Fibroblast of lung (primary cell): Measurements from ENCODE around the gene RXRA. TPM values are rescaled to one million over a fixed set of nuclear protein-coding genes. Genes with fewer than 3 reads are reported as not detected.
A peak's percentile ranks its signal among the peaks of the same experiment; 100 is the strongest.

ENCODE experiments used
- DNase-seq, 2 donors: peaks; one replicate each; pipeline versions ENCODE4 v3.0.0 to v3.0.0-alpha.2; 2010; ENCODE audit warnings: low read depth in 2 of 2
- H2AFZ ChIP-seq: 2 replicates; pipeline ENCODE4 v1.5.1; 2012; ENCODE audit warnings: low read length, control low read depth, inconsistent platforms
- H3K27ac ChIP-seq: 2 replicates; pipeline ENCODE4 v1.5.1; 2011; ENCODE audit warnings: low read length, control low read depth; ENCODE audit not compliant: insufficient read depth
- H3K27me3 ChIP-seq: 2 replicates; pipeline ENCODE4 v1.5.1; 2011; ENCODE audit warnings: mild to moderate bottlenecking, low read length; ENCODE audit not compliant: control insufficient read depth, insufficient read depth
- H3K36me3 ChIP-seq: 2 replicates; pipeline ENCODE4 v1.5.1; 2011; ENCODE audit warnings: low read length; ENCODE audit not compliant: control insufficient read depth, insufficient read depth
- H3K4me1 ChIP-seq: 2 replicates; pipeline ENCODE4 v1.5.1; 2011; ENCODE audit warnings: low read length; ENCODE audit not compliant: control insufficient read depth, insufficient read depth; ENCODE audit errors: extremely low read depth
- H3K4me2 ChIP-seq: 2 replicates; pipeline ENCODE4 v1.5.1; 2011; ENCODE audit warnings: low read length, control low read depth; ENCODE audit not compliant: insufficient read depth; ENCODE audit errors: extremely low read depth
- H3K4me3 ChIP-seq, 4 experiments: fragments of 200-600 bp in 1 of 4; sonication (generic) in 1 of 4; replicated peaks in 1 of 4; 2 replicates each; pipeline ENCODE4 v1.5.1; 2011 to 2016; ENCODE audit warnings: low read length in 4 of 4, low read depth in 3 of 4, mild to moderate bottlenecking in 3 of 4, control low read depth in 2 of 4, inconsistent platforms in 1 of 4, mixed read lengths in 1 of 4; ENCODE audit not compliant: insufficient read depth in 1 of 4; ENCODE audit errors: control extremely low read depth in 1 of 4
- H3K79me2 ChIP-seq: 2 replicates; pipeline ENCODE4 v1.5.1; 2012; ENCODE audit warnings: mild to moderate bottlenecking, low read length, inconsistent platforms; ENCODE audit not compliant: control insufficient read depth, insufficient read depth
- H3K9ac ChIP-seq: 2 replicates; pipeline ENCODE4 v1.5.1; 2011; ENCODE audit warnings: mild to moderate bottlenecking, low read length, control low read depth; ENCODE audit not compliant: insufficient read depth
- H3K9me3 ChIP-seq: 2 replicates; pipeline ENCODE4 v1.5.1; 2012; ENCODE audit warnings: low read depth, low read length; ENCODE audit not compliant: control insufficient read depth, insufficient read depth
- H4K20me1 ChIP-seq: 2 replicates; pipeline ENCODE4 v1.5.1; 2011; ENCODE audit warnings: low read length; ENCODE audit not compliant: control insufficient read depth, insufficient read depth; ENCODE audit errors: extremely low read depth
- CTCF ChIP-seq, 2 donors: IDR thresholded peaks in 1 of 2; conservative IDR thresholded peaks in 1 of 2; 1 replicate in 1 of 2; 2 replicates in 1 of 2; pipeline ENCODE4 v1.5.1; 2011 to 2012; ENCODE audit warnings: low read length in 2 of 2, control low read depth in 1 of 2, inconsistent platforms in 1 of 2, low read depth in 1 of 2, mild to moderate bottlenecking in 1 of 2
- EZH2 ChIP-seq: IDR thresholded peaks from 2 replicates; pipeline ENCODE4 v1.5.1; 2012; ENCODE audit warnings: low read length, control low read depth, mild to moderate bottlenecking; ENCODE audit errors: missing control alignments
- polyA plus RNA-seq, 2 donors: library from polyadenylated mRNA; depleted of rRNA in 1 of 2; stranded (reverse) in 1 of 2; unstranded in 1 of 2; fragments of >200 nt; gene quantifications; 2 replicates each; pipeline ENCODE4 v1.2.1, GENCODE V29; 2011 to 2012; ENCODE audit warnings: missing spikeins in 1 of 2
- total RNA-seq: library from RNA; depleted of rRNA; stranded (reverse); fragments of >200 nt; gene quantifications from 2 replicates; pipeline ENCODE4 v1.2.1, GENCODE V29; 2014

The RXRA gene
- total and polyA plus RNA-seq, 2 donors (not counting 1 experiment from before 2014, with no cell fraction given) = 13.3 to 14.9 TPM

DNA sequence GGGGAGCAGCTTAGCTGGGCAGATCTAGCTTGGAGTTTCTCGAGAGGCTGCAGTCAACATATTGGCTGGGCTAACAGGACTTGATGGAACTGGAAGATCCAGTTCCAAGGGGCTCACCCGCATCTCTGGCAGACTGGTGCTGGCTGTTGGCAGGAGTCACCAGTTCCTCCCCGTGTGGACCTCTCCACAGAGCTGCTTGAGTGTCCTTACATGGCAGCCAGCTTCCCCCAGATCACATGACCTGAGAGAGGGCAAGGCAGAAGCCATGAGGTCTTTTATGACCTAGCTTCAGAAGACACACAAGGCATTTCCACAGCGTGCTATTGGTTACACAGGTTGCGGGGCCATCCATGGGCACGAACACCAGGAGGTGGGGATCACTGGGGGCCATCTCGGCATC lies 26.4 kb upstream of the RXRA start:
- peaks cover 13% of the 10 kb centered on the region for H3K27me3 ChIP-seq
- no peak overlapping the region for H3K4me2 ChIP-seq
- no peaks in the 10 kb centered on the region for H3K4me1 ChIP-seq
- DNase-seq = no peak
- H3K9ac ChIP-seq = no peak overlapping the region
- no peaks in the 10 kb centered on the region for H3K36me3 ChIP-seq
- H3K79me2 ChIP-seq = no peaks in the 10 kb centered on the region
- H3K9me3 ChIP-seq = no peaks in the 10 kb centered on the region
- TF ChIP-seq CTCF (conservative IDR thresholded peaks at IDR 0.05 in 1 of 2, IDR thresholded peaks at IDR 0.05 in 1 of 2; ENCODE audit: low read depth in 1 of 2, low read length in 2 of 2) = no peak
- TF ChIP-seq EZH2 = no peak
- no peaks in the 10 kb centered on the region for H4K20me1 ChIP-seq
- H3K27ac ChIP-seq = no peak overlapping the region
- no peak overlapping the region for H3K4me3 ChIP-seq
- no peak overlapping the region for H2AFZ ChIP-seq

DNA sequence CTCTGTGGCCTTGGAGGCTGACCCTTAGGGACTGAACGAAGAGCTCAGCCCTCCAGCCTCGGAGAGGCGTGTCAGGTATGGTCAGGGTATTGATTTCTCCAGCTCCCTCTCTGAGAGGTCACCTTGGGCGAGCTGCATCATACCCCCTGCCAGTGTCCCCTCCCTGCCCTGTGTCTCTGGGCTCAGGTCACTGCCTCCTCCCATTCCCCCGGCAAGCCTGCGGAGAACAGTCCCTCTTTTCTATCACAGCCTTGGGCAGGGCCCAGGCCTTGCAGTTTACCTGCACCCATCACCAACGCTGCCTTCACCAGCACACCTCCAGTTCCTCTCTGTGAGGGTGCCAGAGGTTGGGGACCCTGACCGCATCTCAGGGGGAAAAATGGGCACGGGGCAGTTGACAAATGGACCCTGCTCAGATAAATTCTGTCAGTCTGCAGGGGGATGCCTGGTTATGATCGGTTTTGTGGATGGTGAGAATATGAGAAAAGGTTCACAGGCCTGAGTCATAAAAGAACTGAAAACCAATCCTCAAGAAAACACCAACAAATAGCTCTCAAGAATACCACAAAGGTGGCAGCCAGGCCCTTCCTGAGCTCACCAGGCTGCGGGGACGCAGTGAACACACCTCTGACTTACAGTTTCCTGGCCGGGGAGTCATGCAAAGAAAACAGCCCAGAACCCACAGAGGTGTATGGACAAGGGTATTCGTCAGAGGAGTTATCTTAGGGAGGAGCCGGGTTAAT lies 24.7 kb upstream of the RXRA start:
- H3K9me3 ChIP-seq = no peaks in the 10 kb centered on the region
- no peak overlapping the region for H3K27ac ChIP-seq
- no peaks in the 10 kb centered on the region for H3K36me3 ChIP-seq
- H4K20me1 ChIP-seq = no peaks in the 10 kb centered on the region
- no peak overlapping the region for H3K4me2 ChIP-seq
- H3K4me1 ChIP-seq = no peaks in the 10 kb centered on the region
- peak in 1 of 2 donors; percentile 32 for DNase-seq
- H3K4me3 ChIP-seq = no peak overlapping the region
- no peaks in the 10 kb centered on the region for H3K79me2 ChIP-seq
- peaks cover 13% of the 10 kb centered on the region for H3K27me3 ChIP-seq
- no peak for TF ChIP-seq CTCF (conservative IDR thresholded peaks at IDR 0.05 in 1 of 2, IDR thresholded peaks at IDR 0.05 in 1 of 2; ENCODE audit: low read depth in 1 of 2, low read length in 2 of 2)
- no peak for TF ChIP-seq EZH2
- no peak overlapping the region for H3K9ac ChIP-seq
- H2AFZ ChIP-seq = no peak overlapping the region

DNA sequence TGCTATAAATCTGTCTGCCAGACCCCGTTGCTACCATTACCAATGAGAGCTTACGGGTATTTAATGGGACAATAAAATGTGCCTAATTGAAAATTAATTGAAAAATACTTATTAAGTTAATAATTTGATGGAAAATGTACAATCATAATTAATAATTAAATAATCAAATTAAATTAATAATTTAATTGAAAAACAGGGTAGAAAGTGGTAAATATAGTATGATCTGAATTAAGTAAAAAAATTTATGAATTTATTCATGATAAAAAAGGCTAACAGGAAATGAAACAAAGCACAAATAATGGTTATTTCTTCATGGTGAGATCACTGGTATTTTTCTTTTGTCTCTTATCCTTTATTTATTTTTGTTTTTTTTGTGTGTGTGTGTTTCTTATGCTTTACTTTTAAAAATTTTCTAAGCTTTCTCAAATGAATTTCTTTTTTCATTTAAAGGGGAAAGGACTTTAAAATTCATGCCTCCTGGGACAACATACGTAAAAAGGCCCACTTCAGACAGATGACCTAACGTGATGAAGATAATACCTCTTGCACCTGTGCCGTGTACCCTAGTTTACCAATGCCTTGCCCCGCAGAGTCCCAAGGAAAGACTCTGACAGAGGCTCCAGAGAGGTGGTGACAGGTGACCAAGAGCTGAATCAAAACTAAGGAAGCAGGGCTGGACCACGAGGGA lies 24.0 kb upstream of the RXRA start:
- no peak overlapping the region for H3K4me3 ChIP-seq
- H3K36me3 ChIP-seq = no peaks in the 10 kb centered on the region
- no peak overlapping the region for H2AFZ ChIP-seq
- H4K20me1 ChIP-seq = no peaks in the 10 kb centered on the region
- TF ChIP-seq CTCF (conservative IDR thresholded peaks at IDR 0.05 in 1 of 2, IDR thresholded peaks at IDR 0.05 in 1 of 2; ENCODE audit: low read depth in 1 of 2, low read length in 2 of 2) (no peak), EZH2 (no peak)
- no peaks in the 10 kb centered on the region for H3K79me2 ChIP-seq
- no peak overlapping the region for H3K9ac ChIP-seq
- H3K4me2 ChIP-seq = no peak overlapping the region
- H3K27me3 ChIP-seq = peaks cover 13% of the 10 kb centered on the region
- no peak for DNase-seq
- H3K9me3 ChIP-seq = no peaks in the 10 kb centered on the region
- no peaks in the 10 kb centered on the region for H3K4me1 ChIP-seq
- H3K27ac ChIP-seq = no peak overlapping the region
